IMR-90 (cell line): ENCODE measurements around the gene DBX1. TPM values are rescaled to one million over a fixed set of nuclear protein-coding genes. Genes with fewer than 3 reads are reported as not detected.

Experiments
- ATAC-seq: fragments of 200-7000 bp; cut with Tn5 transposase; 2 replicates; pipeline ENCODE4 v1.9.1; 2020; ENCODE audit warnings: low read depth, mild to moderate bottlenecking, moderate library complexity
- BruUV-seq: library from RNA; stranded (reverse); fragments of 400-500 nt; replicated peaks from 2 replicates; lab custom pipeline; 2021; lab: Mats Ljungman, UMichigan
- CTCF ChIA-PET: fragments of 300-600 bp; formaldehyde crosslinking; extraction: SDS; loops from one replicate; lab custom pipeline; 2021; ENCODE audit warnings: antibody characterized with exemption; lab: Yijun Ruan, JAX
- POLR2A ChIA-PET: fragments of 300-600 bp; sonication (Branson Sonifier 250); formaldehyde crosslinking; loops from one replicate; lab custom pipeline; 2022; ENCODE audit warnings: antibody characterized with exemption; ENCODE audit not compliant: unreplicated experiment; lab: Charles Lee
- DNase-seq: peaks from one replicate; pipeline ENCODE4 v3.0.0; 2013
- H2AFZ ChIP-seq: replicated peaks from 2 replicates; pipeline ENCODE3; 2013; ENCODE audit warnings: low read length, mild to moderate bottlenecking; ENCODE audit not compliant: poor library complexity
- H2AK5ac ChIP-seq: 2 replicates; pipeline ENCODE4 v1.6.1; 2013; ENCODE audit warnings: low read depth, low read length, inconsistent platforms
- H2AK9ac ChIP-seq: replicated peaks from 2 replicates; pipeline ENCODE3; 2013; ENCODE audit warnings: mild to moderate bottlenecking, low read depth, low read length, moderate library complexity; ENCODE audit not compliant: poor library complexity
- H2BK120ac ChIP-seq: 2 replicates; pipeline ENCODE4 v1.6.1; 2013; ENCODE audit warnings: low read depth, low read length, inconsistent platforms
- H2BK15ac ChIP-seq: 3 replicates; pipeline ENCODE4 v1.6.1; 2013; ENCODE audit warnings: low read depth, low read length, inconsistent platforms
- H2BK20ac ChIP-seq: 2 replicates; pipeline ENCODE4 v1.6.1; 2013; ENCODE audit warnings: low read depth, mild to moderate bottlenecking, inconsistent platforms, low read length, moderate library complexity
- H2BK5ac ChIP-seq: 2 replicates; pipeline ENCODE4 v1.6.1; 2013; ENCODE audit warnings: mild to moderate bottlenecking, low read depth, low read length, inconsistent platforms; ENCODE audit not compliant: poor library complexity, severe bottlenecking
- H3K14ac ChIP-seq: replicated peaks from 2 replicates; pipeline ENCODE4 v1.6.1; 2013; ENCODE audit warnings: low read depth, low read length, inconsistent platforms
- H3K18ac ChIP-seq: 2 replicates; pipeline ENCODE4 v1.6.1; 2013; ENCODE audit warnings: low read depth, low read length, control low read depth
- H3K23ac ChIP-seq: 2 replicates; pipeline ENCODE4 v1.6.1; 2013; ENCODE audit warnings: low read depth, low read length, inconsistent platforms
- H3K27ac ChIP-seq: 2 replicates; pipeline ENCODE4 v1.5.1; 2013; ENCODE audit warnings: mild to moderate bottlenecking, control low read depth, low read length; ENCODE audit not compliant: insufficient read depth
- H3K27me3 ChIP-seq: 2 replicates; pipeline ENCODE4 v1.6.1; 2013; ENCODE audit warnings: low read length; ENCODE audit not compliant: control insufficient read depth, insufficient read depth
- H3K36me3 ChIP-seq: 2 replicates; pipeline ENCODE4 v1.6.1; 2013; ENCODE audit warnings: low read length, mixed read lengths; ENCODE audit not compliant: control insufficient read depth, insufficient read depth
- H3K4ac ChIP-seq: 2 replicates; pipeline ENCODE4 v1.6.1; 2013; ENCODE audit warnings: low read depth, low read length, inconsistent platforms
- H3K4me1 ChIP-seq: 2 replicates; pipeline ENCODE4 v1.6.1; 2013; ENCODE audit warnings: low read length, mixed read lengths; ENCODE audit not compliant: control insufficient read depth, insufficient read depth
- H3K4me2 ChIP-seq: 2 replicates; pipeline ENCODE4 v1.6.1; 2013; ENCODE audit warnings: low read depth, mild to moderate bottlenecking, control low read depth, low read length, moderate library complexity
- H3K4me3 ChIP-seq: 2 replicates; pipeline ENCODE4 v1.5.1; 2013; ENCODE audit warnings: low read depth, mild to moderate bottlenecking, control low read depth, low read length, moderate library complexity; ENCODE audit not compliant: insufficient read depth
- H3K56ac ChIP-seq: 2 replicates; pipeline ENCODE4 v1.6.1; 2013; ENCODE audit warnings: low read length, inconsistent platforms; ENCODE audit not compliant: insufficient read depth; ENCODE audit errors: extremely low read depth
- H3K79me1 ChIP-seq, 2 experiments: 2 replicates each; pipeline ENCODE4 v1.6.1; 2013; ENCODE audit warnings: low read length in 2 of 2, inconsistent platforms in 1 of 2, low read depth in 1 of 2
- H3K9ac ChIP-seq: 2 replicates; pipeline ENCODE4 v1.6.1; 2013; ENCODE audit warnings: low read depth, low read length, control low read depth
- H3K9me1 ChIP-seq: 2 replicates; pipeline ENCODE4 v1.6.1; 2013; ENCODE audit warnings: low read length, inconsistent platforms; ENCODE audit not compliant: insufficient read depth
- H3K9me3 ChIP-seq: 2 replicates; pipeline ENCODE4 v1.6.1; 2013; ENCODE audit warnings: low read length; ENCODE audit not compliant: control insufficient read depth, insufficient read depth
- H4K20me1 ChIP-seq: 2 replicates; pipeline ENCODE4 v1.6.1; 2013; ENCODE audit warnings: low read length, inconsistent platforms; ENCODE audit not compliant: insufficient read depth
- H4K5ac ChIP-seq: 2 replicates; pipeline ENCODE4 v1.6.1; 2013; ENCODE audit warnings: mild to moderate bottlenecking, low read depth, low read length, control low read depth
- H4K8ac ChIP-seq, 2 experiments: 2 replicates each; pipeline ENCODE4 v1.6.1; 2013; ENCODE audit warnings: low read depth in 2 of 2, low read length in 2 of 2, control low read depth in 1 of 2, inconsistent platforms in 1 of 2
- H4K91ac ChIP-seq: 2 replicates; pipeline ENCODE4 v1.6.1; 2013; ENCODE audit warnings: low read depth, low read length, inconsistent platforms; ENCODE audit not compliant: insufficient read depth
- BHLHE40 ChIP-seq: fragments of 150-350 bp; IDR thresholded peaks from 2 replicates; pipeline ENCODE4 v1.6.1; 2016; ENCODE audit warnings: mild to moderate bottlenecking, low read depth, low read length
- CEBPB ChIP-seq: IDR thresholded peaks from 2 replicates; pipeline ENCODE4 v1.6.1; 2012; ENCODE audit warnings: low read depth, low read length, improper control_type of control experiment
- MAZ ChIP-seq: IDR thresholded peaks from 2 replicates; pipeline ENCODE4 v1.6.1; 2012; ENCODE audit warnings: low read depth, mild to moderate bottlenecking, low read length, improper control_type of control experiment, moderate library complexity, borderline replicate concordance
- MXI1 ChIP-seq: IDR thresholded peaks from 2 replicates; pipeline ENCODE4 v1.6.1; 2012; ENCODE audit warnings: low read depth, mild to moderate bottlenecking, low read length, moderate library complexity, borderline replicate concordance
- NFE2L2 ChIP-seq: fragments of 150-350 bp; IDR thresholded peaks from 2 replicates; pipeline ENCODE4 v1.6.1; 2016; ENCODE audit warnings: low read depth, mild to moderate bottlenecking, low read length
- POLR2A ChIP-seq: IDR thresholded peaks from 2 replicates; pipeline ENCODE4 v1.6.1; 2012; ENCODE audit warnings: mild to moderate bottlenecking, low read depth, low read length
- RCOR1 ChIP-seq: IDR thresholded peaks from 2 replicates; pipeline ENCODE4 v1.6.1; 2012; ENCODE audit warnings: mild to moderate bottlenecking, low read length, improper control_type of control experiment; ENCODE audit not compliant: insufficient replicate concordance
- SMC3 ChIP-seq: fragments of 150-350 bp; IDR thresholded peaks from 2 replicates; pipeline ENCODE4 v1.6.1; 2016; ENCODE audit warnings: low read depth, mild to moderate bottlenecking, antibody characterized with exemption, low read length, moderate library complexity
- WGBS, 2 experiments: methylation state at CpG; one replicate each; pipeline versions ENCODE4 v1.1.5 to v1.1.7; 2013; ENCODE audit warnings: missing lambda C conversion rate in 2 of 2; ENCODE audit not compliant: insufficient read length in 1 of 2; ENCODE audit errors: extremely low coverage in 2 of 2; 5-methylcytosine and 5-hydroxymethylcytosine counted together
- dilution Hi-C: fragments of 300-500 bp; cut with HindIII; formaldehyde crosslinking; loops from one replicate; pipeline ENCODE4 v1.14.3; 2018; ENCODE audit warnings: low sequenced_read_pairs; ENCODE audit not compliant: unreplicated experiment
- in situ Hi-C: fragments of 300-500 bp; cut with MboI; formaldehyde crosslinking; loops from 3 replicates; pipeline ENCODE4 v1.14.3; 2019; ENCODE audit warnings: low sequenced_read_pairs, inconsistent platforms, mixed read lengths
- intact Hi-C: fragments of 100-400 bp; cut with micrococcal nuclease; formaldehyde crosslinking; loops from 2 replicates; pipeline ENCODE4 v1.10.0; 2022
- polyA plus RNA-seq, 3 experiments: library from polyadenylated mRNA; depleted of rRNA; stranded (reverse); fragments of >200 nt; gene quantifications; 2 replicates each; pipeline ENCODE4 v1.2.3, GENCODE V29; 2012; ENCODE audit warnings: low replicate concordance in 1 of 3
- total RNA-seq: library from RNA; depleted of rRNA; stranded (reverse); fragments of >200 nt; gene quantifications from 2 replicates; pipeline ENCODE4 v1.2.3, GENCODE V29; 2012
- TF ChIP-seq, protein P1 (sequence below): fragments of 150-350 bp; IDR thresholded peaks from 2 replicates; pipeline ENCODE4 v1.6.1; 2017; ENCODE audit warnings: mild to moderate bottlenecking, antibody characterized with exemption, low read length, low read depth
- TF ChIP-seq, protein P2 (sequence below): conservative IDR thresholded peaks from 2 replicates; pipeline ENCODE4 v1.5.1; 2012; ENCODE audit warnings: mild to moderate bottlenecking, low read depth, low read length, improper control_type of control experiment

The DBX1 gene
- total and polyA plus RNA-seq, 2 of the 4 experiments (the other 2 are of a cell fraction), result not detected

DNA sequence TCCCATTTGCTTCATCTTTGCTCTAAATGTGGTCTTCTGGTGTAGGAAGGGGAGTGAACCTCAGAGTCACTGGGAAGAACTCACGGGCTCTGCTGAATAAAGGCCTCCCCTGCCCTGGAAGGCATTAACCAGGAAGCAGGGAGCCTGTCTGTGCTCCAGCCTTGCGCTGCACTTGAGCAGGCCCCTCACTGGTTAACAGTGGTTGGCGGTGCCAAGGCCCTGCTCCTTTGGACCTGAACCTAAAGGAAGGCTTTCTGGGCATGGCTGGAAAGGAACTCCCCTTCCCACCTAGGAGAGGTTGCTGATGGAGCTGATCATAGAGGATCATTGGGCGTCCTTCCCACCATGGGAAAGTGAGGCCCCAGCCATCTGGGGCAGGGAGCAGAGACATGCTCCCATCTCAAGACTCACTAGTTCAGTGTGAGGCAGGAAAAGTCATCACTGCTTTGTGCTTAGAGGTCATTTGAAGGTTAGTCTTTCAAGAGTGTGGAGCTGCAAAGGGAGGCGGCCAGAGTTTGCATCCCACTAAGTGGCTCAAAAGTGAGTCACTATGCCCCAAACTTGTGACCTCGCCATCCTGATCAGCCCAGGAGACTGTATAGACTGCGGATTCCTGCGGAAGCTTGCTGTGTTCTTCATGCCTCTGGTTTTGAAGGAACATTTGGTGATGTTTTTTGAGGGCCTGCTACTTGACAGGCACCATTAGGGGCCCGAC, 50.4 kb downstream of the DBX1 start:
- Histone ChIP-seq H3K18ac (no peak overlapping the region), H3K23ac (no peak overlapping the region), H4K91ac (no peak overlapping the region), H3K9me3 (no peaks in the 10 kb centered on the region), H2AK5ac (peak overlapping the region; percentile 14; the same call in 1 of the 2 replicates), H3K9ac (no peak overlapping the region), H4K20me1 (peaks cover 15% of the 10 kb centered on the region), H3K56ac (no peak overlapping the region), H2BK15ac (no peak overlapping the region), H3K4me2 (no peak overlapping the region), H4K8ac (no peak overlapping the region), H4K5ac (no peak overlapping the region), H2BK20ac (no peak overlapping the region), H2BK5ac (no peak overlapping the region), H3K27me3 (no peaks in the 10 kb centered on the region), H3K4me3 (no peak overlapping the region), H3K4me1 (peaks cover 19% of the 10 kb centered on the region), H2BK120ac (no peak overlapping the region), H3K4ac (no peak overlapping the region), H3K9me1 (peaks cover 37% of the 10 kb centered on the region), H3K14ac (no peak overlapping the region), H2AFZ (no peak overlapping the region), H2AK9ac (peak overlapping the region; percentile 11), H3K27ac (no peak overlapping the region), H3K79me1 (peaks cover 3 to 9% of the 10 kb centered on the region in 2 experiments; a peak in 3 of 4 replicates), H3K36me3 (peaks cover 15% of the 10 kb centered on the region)
- no peak for TF ChIP-seq NFE2L2
- TF ChIP-seq, protein P1, sequence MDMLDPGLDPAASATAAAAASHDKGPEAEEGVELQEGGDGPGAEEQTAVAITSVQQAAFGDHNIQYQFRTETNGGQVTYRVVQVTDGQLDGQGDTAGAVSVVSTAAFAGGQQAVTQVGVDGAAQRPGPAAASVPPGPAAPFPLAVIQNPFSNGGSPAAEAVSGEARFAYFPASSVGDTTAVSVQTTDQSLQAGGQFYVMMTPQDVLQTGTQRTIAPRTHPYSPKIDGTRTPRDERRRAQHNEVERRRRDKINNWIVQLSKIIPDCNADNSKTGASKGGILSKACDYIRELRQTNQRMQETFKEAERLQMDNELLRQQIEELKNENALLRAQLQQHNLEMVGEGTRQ, result no peak
- TF ChIP-seq MAZ, result no peak
- no peak for TF ChIP-seq POLR2A
- no peak for TF ChIP-seq SMC3
- TF ChIP-seq BHLHE40, result no peak
- no peak for TF ChIP-seq MXI1
- TF ChIP-seq RCOR1, result no peak
- no peak for TF ChIP-seq CEBPB
- TF ChIP-seq, protein P2, sequence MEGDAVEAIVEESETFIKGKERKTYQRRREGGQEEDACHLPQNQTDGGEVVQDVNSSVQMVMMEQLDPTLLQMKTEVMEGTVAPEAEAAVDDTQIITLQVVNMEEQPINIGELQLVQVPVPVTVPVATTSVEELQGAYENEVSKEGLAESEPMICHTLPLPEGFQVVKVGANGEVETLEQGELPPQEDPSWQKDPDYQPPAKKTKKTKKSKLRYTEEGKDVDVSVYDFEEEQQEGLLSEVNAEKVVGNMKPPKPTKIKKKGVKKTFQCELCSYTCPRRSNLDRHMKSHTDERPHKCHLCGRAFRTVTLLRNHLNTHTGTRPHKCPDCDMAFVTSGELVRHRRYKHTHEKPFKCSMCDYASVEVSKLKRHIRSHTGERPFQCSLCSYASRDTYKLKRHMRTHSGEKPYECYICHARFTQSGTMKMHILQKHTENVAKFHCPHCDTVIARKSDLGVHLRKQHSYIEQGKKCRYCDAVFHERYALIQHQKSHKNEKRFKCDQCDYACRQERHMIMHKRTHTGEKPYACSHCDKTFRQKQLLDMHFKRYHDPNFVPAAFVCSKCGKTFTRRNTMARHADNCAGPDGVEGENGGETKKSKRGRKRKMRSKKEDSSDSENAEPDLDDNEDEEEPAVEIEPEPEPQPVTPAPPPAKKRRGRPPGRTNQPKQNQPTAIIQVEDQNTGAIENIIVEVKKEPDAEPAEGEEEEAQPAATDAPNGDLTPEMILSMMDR, result no peak
- intact Hi-C loops, result loop anchor here (2.0 kb wide), 1 partner anchor 79 kb away; no protein-coding TSS in a partner anchor
- ATAC-seq (no peak), DNase-seq (peak; percentile 24)
- no TSS peak for BruUV-seq
- WGBS, 2 experiments, result 100% methylated on average over 1 of the region's 9 CpGs; no CpG with 5 or more reads in 1 of the 2 experiments
- ChIA-PET POLR2A (interaction anchor here (0.6 kb wide), 1 partner anchor 52 kb away, joined by 3 read pairs; no protein-coding TSS in a partner anchor), CTCF (interaction anchor here (1.0 kb wide), 1 partner anchor 147 kb away, joined by 3 read pairs; no protein-coding TSS in a partner anchor)
- dilution Hi-C loops, result no loop called here
- in situ Hi-C loops, result no loop called here
